GM21423 (cell line): ENCODE results near the gene ZNF536.

Experiments
- ATAC-seq: cut with Tn5 transposase; IDR thresholded peaks from one replicate; pipeline ENCODE4 v1.9.1; 2021; ENCODE audit warnings: mild to moderate bottlenecking, moderate library complexity; ENCODE audit not compliant: unreplicated experiment

Gene ZNF536

GRCh38 chr19:30371960-30372824 lies at the start of gene ZNF536:
TSS of gene ZNF536 (plus strand) at chr19:30372384. CDS start at chr19:30443563, 71,179 bp downstream.
- ATAC-seq = no peak

DNA sequence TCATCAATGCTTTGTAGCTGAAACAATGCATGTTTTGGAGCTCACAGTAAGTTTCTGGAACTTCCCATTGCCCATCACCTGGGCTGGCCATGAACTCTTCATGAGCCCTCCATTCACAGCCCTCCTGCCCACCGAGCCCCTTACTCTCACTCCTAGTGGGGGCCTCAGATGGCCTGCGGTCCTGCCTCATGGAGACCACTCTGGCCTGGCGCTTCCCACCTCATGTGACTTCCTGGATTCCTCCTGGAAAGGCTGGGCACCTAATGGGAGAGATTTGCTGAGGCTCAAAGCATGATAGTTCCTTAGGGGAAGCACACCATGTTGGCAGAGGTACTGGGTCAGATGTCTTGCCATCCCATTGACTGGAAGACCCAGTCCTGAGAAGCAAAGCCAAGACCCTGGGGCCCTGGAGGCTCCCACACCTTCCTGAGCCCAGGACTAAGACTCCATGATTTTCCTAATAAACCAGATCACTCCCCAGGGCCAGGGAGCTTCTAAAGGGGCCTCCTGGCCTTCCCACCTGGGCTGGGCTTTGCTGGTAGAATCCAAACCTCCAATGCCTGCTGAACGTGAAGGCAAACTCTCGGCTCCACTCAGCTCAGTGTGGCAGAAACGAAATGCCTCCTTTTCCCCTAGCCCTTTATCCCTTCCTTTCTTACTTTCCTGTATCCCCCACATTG lies 49.4 kb upstream of the ZNF536 start:
- ATAC-seq = no peak

DNA sequence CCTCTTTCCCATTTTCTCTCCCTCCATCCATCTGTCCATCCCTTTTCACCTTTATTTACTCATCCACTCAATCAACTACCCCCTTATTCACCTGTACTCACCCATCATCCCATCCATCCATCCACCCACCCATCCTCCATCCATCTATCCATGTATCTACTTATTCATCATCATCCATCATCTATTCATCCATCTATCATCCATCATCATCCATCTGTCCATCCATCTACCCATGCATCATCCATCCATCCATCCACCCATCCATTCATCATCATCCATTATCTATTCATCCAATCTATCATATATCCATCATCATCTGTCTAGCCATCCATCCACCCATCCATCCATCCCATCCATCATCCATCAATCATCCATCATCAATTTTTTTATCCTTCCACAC lies 48.3 kb upstream of the ZNF536 start:
- no peak for ATAC-seq

- no peak for ATAC-seq
Measured at GRCh38 chr19:30324982-30325381, 47.2 kb upstream of the ZNF536 start.

- no peak for ATAC-seq
Measured at GRCh38 chr19:30325676-30326392, 46.4 kb upstream of the ZNF536 start.

GRCh38 chr19:30326393-30326710 lies 45.8 kb upstream of the ZNF536 start:
- ATAC-seq = no peak

DNA sequence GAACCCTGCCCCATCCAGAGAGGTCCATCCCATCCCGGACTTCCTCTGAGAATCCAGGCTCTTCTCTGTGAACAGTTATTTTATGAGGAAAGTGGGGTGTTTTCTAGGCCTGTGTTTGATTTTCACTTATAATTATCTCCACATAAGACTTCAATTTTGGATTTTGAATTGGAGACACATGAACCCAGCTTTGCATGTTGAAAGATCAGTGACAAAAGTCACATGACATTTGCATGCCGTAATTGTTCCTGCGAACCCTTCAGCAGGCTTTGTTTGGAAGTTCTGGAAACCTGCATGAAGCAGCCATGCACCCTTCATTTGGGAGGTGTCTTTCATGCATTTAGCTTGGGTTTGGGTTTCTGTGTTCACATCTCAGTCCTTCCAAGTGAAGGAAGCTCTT lies 44.9 kb upstream of the ZNF536 start:
- ATAC-seq = no peak

GRCh38 chr19:30328096-30328495 lies 44.1 kb upstream of the ZNF536 start:
- ATAC-seq = no peak

DNA sequence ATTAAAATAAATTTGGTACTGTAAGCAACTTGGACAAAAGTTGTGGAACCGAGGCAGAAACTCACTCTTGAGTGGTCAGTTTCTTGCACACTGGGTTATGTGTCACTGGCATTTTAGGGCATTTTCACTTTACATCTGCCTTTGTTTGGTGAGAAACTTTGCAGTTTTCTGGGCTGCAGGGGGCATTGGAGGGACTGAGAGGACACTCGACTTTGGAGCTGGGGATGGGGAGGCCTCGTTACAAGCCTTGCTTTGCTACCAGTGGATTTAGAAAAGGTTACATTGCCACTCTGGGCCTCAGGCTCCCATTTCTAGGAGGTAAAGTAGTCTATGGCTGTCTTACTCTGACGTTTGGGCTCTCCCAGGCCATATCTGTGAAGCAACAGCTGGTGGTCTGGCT lies 41.9 kb upstream of the ZNF536 start:
- no peak for ATAC-seq

DNA sequence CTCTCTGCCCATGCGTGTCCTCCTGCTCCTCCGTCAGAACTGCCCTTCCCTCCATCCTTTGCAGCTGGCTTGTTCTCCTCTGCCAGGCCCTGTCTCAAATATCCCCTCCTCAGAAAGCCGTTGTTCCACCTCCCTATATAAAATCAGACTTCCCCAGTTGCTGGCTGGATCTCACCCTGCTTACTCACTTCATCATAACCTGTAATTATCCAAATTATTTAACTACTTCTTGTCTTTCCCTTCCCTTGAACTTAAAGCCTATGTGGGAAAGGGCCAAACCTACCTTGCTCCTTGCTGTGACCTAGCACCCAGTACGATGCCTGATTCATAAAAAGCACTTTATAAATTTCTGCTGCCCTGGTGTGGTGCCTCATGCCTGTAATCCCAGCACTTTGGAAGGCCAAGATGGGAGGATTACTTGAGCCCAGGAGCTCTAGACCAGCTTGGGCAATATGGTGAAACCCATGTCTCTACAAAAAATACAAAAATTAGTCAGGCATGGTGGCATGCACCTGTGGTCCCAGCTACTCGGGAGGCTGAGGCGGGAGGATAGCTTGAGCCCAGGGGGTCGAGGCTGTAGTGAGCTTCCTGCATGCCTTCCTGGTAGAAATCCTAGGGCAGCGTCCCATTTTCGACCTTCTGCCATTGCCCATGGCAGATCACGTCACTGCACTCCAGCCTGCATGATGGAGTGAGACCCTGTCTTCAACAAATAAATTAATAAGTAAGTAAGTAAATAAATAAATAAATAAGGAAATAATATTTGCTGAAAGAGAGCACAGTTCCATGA lies 39.5 kb upstream of the ZNF536 start:
- ATAC-seq = no peak

DNA sequence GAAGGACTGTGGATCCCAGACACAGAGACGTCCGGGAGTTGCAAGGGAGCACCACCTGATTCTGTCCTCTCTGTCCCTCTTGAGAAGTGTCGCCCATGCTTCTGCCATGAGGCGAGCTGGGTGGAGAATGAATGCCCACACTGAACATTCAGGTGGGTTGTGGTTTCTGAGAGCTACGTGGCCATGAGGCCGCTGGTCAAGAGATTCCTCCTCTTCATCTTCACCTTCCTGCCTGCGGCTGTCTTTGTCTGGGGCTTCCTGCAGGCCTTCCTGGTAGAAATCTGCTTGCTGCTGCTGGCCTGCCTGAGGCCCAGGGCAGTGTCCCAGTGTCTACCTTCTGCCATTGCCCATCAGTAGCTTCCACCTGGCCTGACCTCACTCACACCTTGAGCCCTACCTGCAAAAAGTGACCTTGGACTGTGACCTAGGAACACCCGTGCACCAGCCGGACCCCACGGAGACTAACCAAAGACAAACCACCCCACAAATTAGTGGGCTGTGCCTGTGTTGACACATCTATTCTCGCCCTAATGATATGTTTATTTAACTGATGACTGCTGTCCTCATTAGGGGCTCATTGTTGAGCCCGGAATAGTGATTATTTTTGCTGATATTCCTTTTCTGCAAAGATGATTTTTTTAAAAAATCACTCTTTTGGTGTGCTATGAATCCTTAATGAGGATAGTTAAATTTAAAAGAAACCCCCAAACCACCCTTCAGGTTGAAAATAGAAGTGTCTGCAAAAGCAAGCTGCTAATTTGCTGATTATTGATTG lies 38.7 kb upstream of the ZNF536 start:
- ATAC-seq = no peak

DNA sequence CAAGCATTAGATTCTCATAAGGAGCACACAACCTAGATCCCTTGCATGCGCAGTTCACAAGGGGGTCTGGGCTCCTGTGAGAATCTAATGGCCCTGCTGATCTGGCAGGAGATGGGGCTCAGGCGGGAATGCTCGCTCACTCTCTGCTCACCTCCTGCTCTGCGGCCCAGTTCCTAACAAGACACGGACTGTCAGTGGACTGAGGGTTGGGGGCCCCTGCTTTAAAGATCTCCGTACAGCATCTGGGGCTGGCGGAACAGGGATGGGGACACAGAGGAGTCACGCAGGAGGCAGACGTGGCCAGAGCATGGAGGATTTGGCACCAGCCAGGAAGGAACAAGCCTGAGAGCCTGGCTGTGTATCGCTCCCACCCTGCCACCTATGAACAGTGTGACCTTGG lies 37.3 kb upstream of the ZNF536 start:
- no peak for ATAC-seq

DNA sequence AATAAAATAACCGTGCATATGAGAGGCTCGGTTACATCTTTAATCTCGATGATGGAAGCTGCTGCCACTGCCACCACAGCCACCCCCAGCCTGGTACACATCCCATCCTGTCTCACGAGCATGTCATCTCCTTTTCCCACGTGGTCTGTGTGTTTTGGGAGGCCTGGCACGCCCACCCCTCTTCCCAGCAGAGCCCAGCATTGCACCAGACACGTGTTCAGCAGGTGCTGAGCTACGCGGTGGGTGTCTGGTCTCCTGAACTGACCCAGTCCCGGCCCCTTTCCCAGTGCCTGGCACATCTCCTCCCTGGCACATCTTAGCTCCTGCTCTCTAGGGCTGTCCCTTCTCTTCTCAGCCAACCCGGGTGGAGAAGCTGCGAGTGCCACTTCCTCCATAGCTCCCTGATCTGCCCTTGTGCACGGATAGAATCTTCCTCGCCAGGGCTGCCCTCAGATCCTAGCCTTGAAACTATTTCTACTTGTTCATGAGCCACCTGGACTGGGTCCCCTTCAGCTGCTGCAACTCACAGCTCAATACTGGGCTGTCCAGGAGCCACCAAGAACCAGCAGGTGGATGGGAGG lies 36.8 kb upstream of the ZNF536 start:
- no peak for ATAC-seq

GRCh38 chr19:30336290-30336689 lies 35.9 kb upstream of the ZNF536 start:
- no peak for ATAC-seq

DNA sequence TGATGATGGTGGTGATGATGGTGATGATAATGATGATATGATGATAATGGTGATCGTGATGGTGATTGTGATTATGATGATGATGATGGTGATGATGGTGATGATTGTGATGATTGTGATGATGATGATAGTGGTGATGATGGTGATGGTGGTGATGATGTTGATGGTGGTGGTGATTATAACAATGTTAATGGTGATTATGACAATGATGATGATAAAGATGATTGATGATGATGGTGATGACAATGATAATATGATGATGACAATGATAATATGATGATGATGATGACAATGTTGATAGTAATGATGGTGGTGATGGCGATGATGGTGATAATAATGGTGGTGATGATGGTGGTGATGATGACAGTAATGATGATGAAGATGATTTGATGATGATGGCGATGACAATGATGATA lies 34.1 kb upstream of the ZNF536 start:
- ATAC-seq = no peak

GRCh38 chr19:30338878-30339623 lies 33.1 kb upstream of the ZNF536 start:
- ATAC-seq = no peak

- no peak for ATAC-seq
Measured at GRCh38 chr19:30339624-30340525, 32.3 kb upstream of the ZNF536 start.
